IMR-90 (cell line): ENCODE data around the gene OPRM1. TPM values are rescaled to one million over a fixed set of nuclear protein-coding genes. Genes with fewer than 3 reads are reported as not detected.

Source experiments
- ATAC-seq: fragments of 200-7000 bp; cut with Tn5 transposase; 2 replicates; pipeline ENCODE4 v1.9.1; 2020; ENCODE audit warnings: low read depth, mild to moderate bottlenecking, moderate library complexity
- BruUV-seq: library from RNA; stranded (reverse); fragments of 400-500 nt; replicated peaks from 2 replicates; lab custom pipeline; 2021; lab: Mats Ljungman, UMichigan
- CTCF ChIA-PET: fragments of 300-600 bp; formaldehyde crosslinking; extraction: SDS; loops from one replicate; lab custom pipeline; 2021; ENCODE audit warnings: antibody characterized with exemption; lab: Yijun Ruan, JAX
- POLR2A ChIA-PET: fragments of 300-600 bp; sonication (Branson Sonifier 250); formaldehyde crosslinking; loops from one replicate; lab custom pipeline; 2022; ENCODE audit warnings: antibody characterized with exemption; ENCODE audit not compliant: unreplicated experiment; lab: Charles Lee
- DNase-seq: peaks from one replicate; pipeline ENCODE4 v3.0.0; 2013
- H2AFZ ChIP-seq: replicated peaks from 2 replicates; pipeline ENCODE3; 2013; ENCODE audit warnings: low read length, mild to moderate bottlenecking; ENCODE audit not compliant: poor library complexity
- H2AK5ac ChIP-seq: 2 replicates; pipeline ENCODE4 v1.6.1; 2013; ENCODE audit warnings: low read depth, low read length, inconsistent platforms
- H2AK9ac ChIP-seq: replicated peaks from 2 replicates; pipeline ENCODE3; 2013; ENCODE audit warnings: mild to moderate bottlenecking, low read depth, low read length, moderate library complexity; ENCODE audit not compliant: poor library complexity
- H2BK120ac ChIP-seq: 2 replicates; pipeline ENCODE4 v1.6.1; 2013; ENCODE audit warnings: low read depth, low read length, inconsistent platforms
- H2BK15ac ChIP-seq: 3 replicates; pipeline ENCODE4 v1.6.1; 2013; ENCODE audit warnings: low read depth, low read length, inconsistent platforms
- H2BK20ac ChIP-seq: 2 replicates; pipeline ENCODE4 v1.6.1; 2013; ENCODE audit warnings: low read depth, mild to moderate bottlenecking, inconsistent platforms, low read length, moderate library complexity
- H2BK5ac ChIP-seq: 2 replicates; pipeline ENCODE4 v1.6.1; 2013; ENCODE audit warnings: mild to moderate bottlenecking, low read depth, low read length, inconsistent platforms; ENCODE audit not compliant: poor library complexity, severe bottlenecking
- H3K14ac ChIP-seq: replicated peaks from 2 replicates; pipeline ENCODE4 v1.6.1; 2013; ENCODE audit warnings: low read depth, low read length, inconsistent platforms
- H3K18ac ChIP-seq: 2 replicates; pipeline ENCODE4 v1.6.1; 2013; ENCODE audit warnings: low read depth, low read length, control low read depth
- H3K23ac ChIP-seq: 2 replicates; pipeline ENCODE4 v1.6.1; 2013; ENCODE audit warnings: low read depth, low read length, inconsistent platforms
- H3K27ac ChIP-seq: 2 replicates; pipeline ENCODE4 v1.5.1; 2013; ENCODE audit warnings: mild to moderate bottlenecking, control low read depth, low read length; ENCODE audit not compliant: insufficient read depth
- H3K27me3 ChIP-seq: 2 replicates; pipeline ENCODE4 v1.6.1; 2013; ENCODE audit warnings: low read length; ENCODE audit not compliant: control insufficient read depth, insufficient read depth
- H3K36me3 ChIP-seq: 2 replicates; pipeline ENCODE4 v1.6.1; 2013; ENCODE audit warnings: low read length, mixed read lengths; ENCODE audit not compliant: control insufficient read depth, insufficient read depth
- H3K4ac ChIP-seq: 2 replicates; pipeline ENCODE4 v1.6.1; 2013; ENCODE audit warnings: low read depth, low read length, inconsistent platforms
- H3K4me1 ChIP-seq: 2 replicates; pipeline ENCODE4 v1.6.1; 2013; ENCODE audit warnings: low read length, mixed read lengths; ENCODE audit not compliant: control insufficient read depth, insufficient read depth
- H3K4me2 ChIP-seq: 2 replicates; pipeline ENCODE4 v1.6.1; 2013; ENCODE audit warnings: low read depth, mild to moderate bottlenecking, control low read depth, low read length, moderate library complexity
- H3K4me3 ChIP-seq: 2 replicates; pipeline ENCODE4 v1.5.1; 2013; ENCODE audit warnings: low read depth, mild to moderate bottlenecking, control low read depth, low read length, moderate library complexity; ENCODE audit not compliant: insufficient read depth
- H3K56ac ChIP-seq: 2 replicates; pipeline ENCODE4 v1.6.1; 2013; ENCODE audit warnings: low read length, inconsistent platforms; ENCODE audit not compliant: insufficient read depth; ENCODE audit errors: extremely low read depth
- H3K79me1 ChIP-seq, 2 experiments: 2 replicates each; pipeline ENCODE4 v1.6.1; 2013; ENCODE audit warnings: low read length in 2 of 2, inconsistent platforms in 1 of 2, low read depth in 1 of 2
- H3K9ac ChIP-seq: 2 replicates; pipeline ENCODE4 v1.6.1; 2013; ENCODE audit warnings: low read depth, low read length, control low read depth
- H3K9me1 ChIP-seq: 2 replicates; pipeline ENCODE4 v1.6.1; 2013; ENCODE audit warnings: low read length, inconsistent platforms; ENCODE audit not compliant: insufficient read depth
- H3K9me3 ChIP-seq: 2 replicates; pipeline ENCODE4 v1.6.1; 2013; ENCODE audit warnings: low read length; ENCODE audit not compliant: control insufficient read depth, insufficient read depth
- H4K20me1 ChIP-seq: 2 replicates; pipeline ENCODE4 v1.6.1; 2013; ENCODE audit warnings: low read length, inconsistent platforms; ENCODE audit not compliant: insufficient read depth
- H4K5ac ChIP-seq: 2 replicates; pipeline ENCODE4 v1.6.1; 2013; ENCODE audit warnings: mild to moderate bottlenecking, low read depth, low read length, control low read depth
- H4K8ac ChIP-seq, 2 experiments: 2 replicates each; pipeline ENCODE4 v1.6.1; 2013; ENCODE audit warnings: low read depth in 2 of 2, low read length in 2 of 2, control low read depth in 1 of 2, inconsistent platforms in 1 of 2
- H4K91ac ChIP-seq: 2 replicates; pipeline ENCODE4 v1.6.1; 2013; ENCODE audit warnings: low read depth, low read length, inconsistent platforms; ENCODE audit not compliant: insufficient read depth
- BHLHE40 ChIP-seq: fragments of 150-350 bp; IDR thresholded peaks from 2 replicates; pipeline ENCODE4 v1.6.1; 2016; ENCODE audit warnings: mild to moderate bottlenecking, low read depth, low read length
- CHD1 ChIP-seq: IDR thresholded peaks from 2 replicates; pipeline ENCODE4 v1.6.1; 2012; ENCODE audit warnings: low read depth, low read length, improper control_type of control experiment
- FOS ChIP-seq: fragments of 150-350 bp; IDR thresholded peaks from 2 replicates; pipeline ENCODE4 v1.6.1; 2016; ENCODE audit warnings: low read depth, low read length
- MAZ ChIP-seq: IDR thresholded peaks from 2 replicates; pipeline ENCODE4 v1.6.1; 2012; ENCODE audit warnings: low read depth, mild to moderate bottlenecking, low read length, improper control_type of control experiment, moderate library complexity, borderline replicate concordance
- MXI1 ChIP-seq: IDR thresholded peaks from 2 replicates; pipeline ENCODE4 v1.6.1; 2012; ENCODE audit warnings: low read depth, mild to moderate bottlenecking, low read length, moderate library complexity, borderline replicate concordance
- NFE2L2 ChIP-seq: fragments of 150-350 bp; IDR thresholded peaks from 2 replicates; pipeline ENCODE4 v1.6.1; 2016; ENCODE audit warnings: low read depth, mild to moderate bottlenecking, low read length
- POLR2A ChIP-seq: IDR thresholded peaks from 2 replicates; pipeline ENCODE4 v1.6.1; 2012; ENCODE audit warnings: mild to moderate bottlenecking, low read depth, low read length
- RAD21 ChIP-seq: IDR thresholded peaks from 2 replicates; pipeline ENCODE4 v1.6.1; 2012; ENCODE audit warnings: low read length, improper control_type of control experiment
- RCOR1 ChIP-seq: IDR thresholded peaks from 2 replicates; pipeline ENCODE4 v1.6.1; 2012; ENCODE audit warnings: mild to moderate bottlenecking, low read length, improper control_type of control experiment; ENCODE audit not compliant: insufficient replicate concordance
- RFX5 ChIP-seq: IDR thresholded peaks from 2 replicates; pipeline ENCODE4 v1.8.0; 2012; ENCODE audit warnings: low read depth, mild to moderate bottlenecking, low read length, moderate library complexity
- SMC3 ChIP-seq: fragments of 150-350 bp; IDR thresholded peaks from 2 replicates; pipeline ENCODE4 v1.6.1; 2016; ENCODE audit warnings: low read depth, mild to moderate bottlenecking, antibody characterized with exemption, low read length, moderate library complexity
- WGBS, 2 experiments: methylation state at CpG; one replicate each; pipeline versions ENCODE4 v1.1.5 to v1.1.7; 2013; ENCODE audit warnings: missing lambda C conversion rate in 2 of 2; ENCODE audit not compliant: insufficient read length in 1 of 2; ENCODE audit errors: extremely low coverage in 2 of 2; 5-methylcytosine and 5-hydroxymethylcytosine counted together
- dilution Hi-C: fragments of 300-500 bp; cut with HindIII; formaldehyde crosslinking; loops from one replicate; pipeline ENCODE4 v1.14.3; 2018; ENCODE audit warnings: low sequenced_read_pairs; ENCODE audit not compliant: unreplicated experiment
- in situ Hi-C: fragments of 300-500 bp; cut with MboI; formaldehyde crosslinking; loops from 3 replicates; pipeline ENCODE4 v1.14.3; 2019; ENCODE audit warnings: low sequenced_read_pairs, inconsistent platforms, mixed read lengths
- intact Hi-C: fragments of 100-400 bp; cut with micrococcal nuclease; formaldehyde crosslinking; loops from 2 replicates; pipeline ENCODE4 v1.10.0; 2022
- polyA plus RNA-seq, 3 experiments: library from polyadenylated mRNA; depleted of rRNA; stranded (reverse); fragments of >200 nt; gene quantifications; 2 replicates each; pipeline ENCODE4 v1.2.3, GENCODE V29; 2012; ENCODE audit warnings: low replicate concordance in 1 of 3
- total RNA-seq: library from RNA; depleted of rRNA; stranded (reverse); fragments of >200 nt; gene quantifications from 2 replicates; pipeline ENCODE4 v1.2.3, GENCODE V29; 2012
- TF ChIP-seq, protein P1 (sequence below): conservative IDR thresholded peaks from 2 replicates; pipeline ENCODE4 v1.5.1; 2012; ENCODE audit warnings: mild to moderate bottlenecking, low read depth, low read length, improper control_type of control experiment
- TF ChIP-seq, protein P2 (sequence below): fragments of 150-350 bp; IDR thresholded peaks from 2 replicates; pipeline ENCODE4 v1.6.1; 2017; ENCODE audit warnings: mild to moderate bottlenecking, antibody characterized with exemption, low read length, low read depth

The OPRM1 gene
- total and polyA plus RNA-seq, 2 of the 4 experiments (the other 2 are of a cell fraction) = not detected

DNA sequence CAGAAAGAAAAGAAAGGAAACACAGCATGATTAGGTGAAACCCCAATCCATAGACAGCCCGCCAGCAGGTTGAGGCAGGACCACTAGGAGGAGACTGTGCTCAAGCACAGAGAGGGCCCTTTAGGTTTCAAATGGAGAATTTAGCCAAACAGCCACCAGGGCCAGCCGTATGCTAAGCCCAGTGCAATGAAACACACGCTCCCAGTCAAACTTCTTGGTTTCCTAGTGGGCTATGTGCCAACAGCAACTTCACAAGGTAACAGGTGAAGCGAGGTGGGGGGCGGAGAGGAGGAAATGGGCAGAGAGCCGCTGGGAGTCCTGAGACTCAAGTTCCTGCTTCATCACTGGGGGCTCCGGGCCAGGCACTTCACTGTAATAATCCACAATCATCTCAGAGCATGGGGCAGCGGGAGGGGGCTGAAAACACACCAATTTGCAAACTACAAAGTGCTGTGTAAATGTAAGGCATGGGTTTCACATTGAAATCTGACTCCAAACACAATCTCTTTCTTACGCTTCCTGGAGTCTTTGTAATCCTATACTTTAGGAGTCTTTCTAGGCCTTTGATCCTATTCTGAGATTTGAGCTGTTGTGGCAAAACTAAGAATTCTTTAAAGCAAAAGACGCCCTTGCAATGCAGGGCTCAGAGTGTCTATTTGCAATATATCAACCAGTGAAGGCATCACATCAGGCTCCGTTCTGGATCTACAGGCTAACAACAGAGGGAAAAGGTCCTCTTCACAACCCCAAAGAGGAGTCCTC, 117.3 kb downstream of the OPRM1 start:
- Histone ChIP-seq H2AFZ (peak overlapping the region; percentile 59), H3K9me3 (no peaks in the 10 kb centered on the region; the same call in 1 of the 2 replicates), H4K91ac (no peak overlapping the region), H3K18ac (no peak overlapping the region), H2BK120ac (no peak overlapping the region), H3K79me1 (no peaks in the 10 kb centered on the region), H3K4me3 (no peak overlapping the region), H3K9me1 (no peaks in the 10 kb centered on the region), H3K27me3 (no peaks in the 10 kb centered on the region; the same call in 1 of the 2 replicates), H3K56ac (no peak overlapping the region), H3K27ac (no peak overlapping the region), H2BK20ac (0 out of 2 replicates have a peak overlapping the region, but pooled peaks have one; percentile 1), H2BK5ac (no peak overlapping the region), H2BK15ac (no peak overlapping the region), H4K20me1 (no peaks in the 10 kb centered on the region), H2AK9ac (peak overlapping the region; percentile 37), H4K8ac (no peak overlapping the region), H3K36me3 (no peaks in the 10 kb centered on the region), H3K4ac (no peak overlapping the region; the same call in 1 of the 2 replicates), H3K23ac (no peak overlapping the region), H3K4me1 (peaks cover 3% of the 10 kb centered on the region; the same call in 1 of the 2 replicates), H3K14ac (no peak overlapping the region), H4K5ac (no peak overlapping the region), H3K4me2 (no peak overlapping the region), H3K9ac (no peak overlapping the region), H2AK5ac (no peak overlapping the region)
- TF ChIP-seq MXI1 (no peak), BHLHE40 (no peak), POLR2A (no peak), SMC3 (peak; percentile 59), NFE2L2 (no peak), RFX5 (no peak), MAZ (no peak), RCOR1 (no peak), RAD21 (peak; percentile 76), FOS (no peak), CHD1 (no peak)
- TF ChIP-seq, protein P1, sequence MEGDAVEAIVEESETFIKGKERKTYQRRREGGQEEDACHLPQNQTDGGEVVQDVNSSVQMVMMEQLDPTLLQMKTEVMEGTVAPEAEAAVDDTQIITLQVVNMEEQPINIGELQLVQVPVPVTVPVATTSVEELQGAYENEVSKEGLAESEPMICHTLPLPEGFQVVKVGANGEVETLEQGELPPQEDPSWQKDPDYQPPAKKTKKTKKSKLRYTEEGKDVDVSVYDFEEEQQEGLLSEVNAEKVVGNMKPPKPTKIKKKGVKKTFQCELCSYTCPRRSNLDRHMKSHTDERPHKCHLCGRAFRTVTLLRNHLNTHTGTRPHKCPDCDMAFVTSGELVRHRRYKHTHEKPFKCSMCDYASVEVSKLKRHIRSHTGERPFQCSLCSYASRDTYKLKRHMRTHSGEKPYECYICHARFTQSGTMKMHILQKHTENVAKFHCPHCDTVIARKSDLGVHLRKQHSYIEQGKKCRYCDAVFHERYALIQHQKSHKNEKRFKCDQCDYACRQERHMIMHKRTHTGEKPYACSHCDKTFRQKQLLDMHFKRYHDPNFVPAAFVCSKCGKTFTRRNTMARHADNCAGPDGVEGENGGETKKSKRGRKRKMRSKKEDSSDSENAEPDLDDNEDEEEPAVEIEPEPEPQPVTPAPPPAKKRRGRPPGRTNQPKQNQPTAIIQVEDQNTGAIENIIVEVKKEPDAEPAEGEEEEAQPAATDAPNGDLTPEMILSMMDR = peak; percentile 73
- TF ChIP-seq, protein P2, sequence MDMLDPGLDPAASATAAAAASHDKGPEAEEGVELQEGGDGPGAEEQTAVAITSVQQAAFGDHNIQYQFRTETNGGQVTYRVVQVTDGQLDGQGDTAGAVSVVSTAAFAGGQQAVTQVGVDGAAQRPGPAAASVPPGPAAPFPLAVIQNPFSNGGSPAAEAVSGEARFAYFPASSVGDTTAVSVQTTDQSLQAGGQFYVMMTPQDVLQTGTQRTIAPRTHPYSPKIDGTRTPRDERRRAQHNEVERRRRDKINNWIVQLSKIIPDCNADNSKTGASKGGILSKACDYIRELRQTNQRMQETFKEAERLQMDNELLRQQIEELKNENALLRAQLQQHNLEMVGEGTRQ = no peak
- peak; percentile 45 for DNase-seq
- in situ Hi-C loops (loop anchor here (5.0 to 25.0 kb wide), 4 partner anchors 211 to 1119 kb away; no protein-coding TSS in a partner anchor), intact Hi-C loops (loop anchor here (10.0 kb wide), 1 partner anchor 1122 kb away; no protein-coding TSS in a partner anchor), dilution Hi-C loops (loop anchor here (25.0 kb wide), 1 partner anchor 206 kb away; the partner anchor contains the start of gene IPCEF1)
- peak; percentile 78 for ATAC-seq
- POLR2A ChIA-PET = no interaction called here
- CTCF ChIA-PET = interaction anchor here (0.6 to 1.4 kb wide), 3 partner anchors 8 to 214 kb away, joined by 3 to 9 read pairs (median 4); no protein-coding TSS in a partner anchor
- WGBS, 2 experiments = 75% methylated on average over 3 of the region's 11 CpGs; no CpG with 5 or more reads in 1 of the 2 experiments
- no TSS peak for BruUV-seq
